AG04450 (cell line): ENCODE results near the gene LAMA2. TPM values are rescaled to one million over a fixed set of nuclear protein-coding genes. Genes with fewer than 3 reads are reported as not detected.

Source experiments
- CTCF ChIA-PET: fragments of 300-600, 350-600 bp; formaldehyde crosslinking; extraction: SDS; loops from one replicate; lab custom pipeline; 2022; ENCODE audit warnings: antibody characterized with exemption, inconsistent platforms; lab: Charles Lee
- POLR2A ChIA-PET: fragments of 350-600 bp; formaldehyde crosslinking; extraction: SDS; loops from one replicate; lab custom pipeline; 2021; ENCODE audit warnings: antibody characterized with exemption, inconsistent platforms; lab: Yijun Ruan, JAX
- DNase-seq: peaks from one replicate; pipeline ENCODE4 v3.0.0-alpha.2; 2011; ENCODE audit warnings: low read depth, low spot score
- H3K27ac ChIP-seq: one replicate; pipeline ENCODE4 v1.5.1; 2012; ENCODE audit warnings: low read depth, low read length, control low read depth
- H3K27me3 ChIP-seq: one replicate; pipeline ENCODE4 v1.6.0; 2012; ENCODE audit warnings: low read length; ENCODE audit not compliant: control insufficient read depth, insufficient read depth
- H3K4me3 ChIP-seq: 2 replicates; pipeline ENCODE4 v1.5.1; 2011; ENCODE audit warnings: mild to moderate bottlenecking, low read depth, low read length, control low read depth
- H3K9me3 ChIP-seq: 2 replicates; pipeline ENCODE4 v1.5.1; 2012; ENCODE audit warnings: low read length; ENCODE audit not compliant: control insufficient read depth, insufficient read depth
- polyA plus RNA-seq: library from polyadenylated mRNA; depleted of rRNA; stranded (reverse); fragments of >200 nt; gene quantifications from 2 replicates; pipeline ENCODE4 v1.2.3, GENCODE V29; 2011
- TF ChIP-seq, protein P1 (sequence below): IDR thresholded peaks from 2 replicates; pipeline ENCODE4 v1.5.1; 2011; ENCODE audit warnings: low read depth, low read length, control low read depth, inconsistent platforms

Gene LAMA2
- polyA plus RNA-seq, 1 experiment = 33.0 TPM

- TF ChIP-seq, protein P1, sequence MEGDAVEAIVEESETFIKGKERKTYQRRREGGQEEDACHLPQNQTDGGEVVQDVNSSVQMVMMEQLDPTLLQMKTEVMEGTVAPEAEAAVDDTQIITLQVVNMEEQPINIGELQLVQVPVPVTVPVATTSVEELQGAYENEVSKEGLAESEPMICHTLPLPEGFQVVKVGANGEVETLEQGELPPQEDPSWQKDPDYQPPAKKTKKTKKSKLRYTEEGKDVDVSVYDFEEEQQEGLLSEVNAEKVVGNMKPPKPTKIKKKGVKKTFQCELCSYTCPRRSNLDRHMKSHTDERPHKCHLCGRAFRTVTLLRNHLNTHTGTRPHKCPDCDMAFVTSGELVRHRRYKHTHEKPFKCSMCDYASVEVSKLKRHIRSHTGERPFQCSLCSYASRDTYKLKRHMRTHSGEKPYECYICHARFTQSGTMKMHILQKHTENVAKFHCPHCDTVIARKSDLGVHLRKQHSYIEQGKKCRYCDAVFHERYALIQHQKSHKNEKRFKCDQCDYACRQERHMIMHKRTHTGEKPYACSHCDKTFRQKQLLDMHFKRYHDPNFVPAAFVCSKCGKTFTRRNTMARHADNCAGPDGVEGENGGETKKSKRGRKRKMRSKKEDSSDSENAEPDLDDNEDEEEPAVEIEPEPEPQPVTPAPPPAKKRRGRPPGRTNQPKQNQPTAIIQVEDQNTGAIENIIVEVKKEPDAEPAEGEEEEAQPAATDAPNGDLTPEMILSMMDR = no peak
Measured at GRCh38 chr6:128863983-128864382, 19.0 kb upstream of the LAMA2 start.

GRCh38 chr6:128870746-128871145 lies 12.2 kb upstream of the LAMA2 start:
- POLR2A ChIA-PET = no interaction called here
- H3K27me3 ChIP-seq = no peaks in the 10 kb centered on the region
- DNase-seq = no peak
- TF ChIP-seq, protein P1 = no peak
- no peak overlapping the region for H3K4me3 ChIP-seq
- CTCF ChIA-PET = no interaction called here
- no peaks in the 10 kb centered on the region for H3K9me3 ChIP-seq
- no peak overlapping the region for H3K27ac ChIP-seq

More at GRCh38 chr6:128863983-128864382, 19.0 kb upstream of the LAMA2 start:
- ChIA-PET POLR2A (no interaction called here), CTCF (no interaction called here)
- Histone ChIP-seq H3K27me3 (no peaks in the 10 kb centered on the region), H3K4me3 (no peak overlapping the region), H3K9me3 (no peaks in the 10 kb centered on the region), H3K27ac (no peak overlapping the region)
- no peak for DNase-seq

GRCh38 chr6:128874863-128875262 lies 8.1 kb upstream of the LAMA2 start:
- H3K27me3 ChIP-seq = no peaks in the 10 kb centered on the region
- H3K27ac ChIP-seq = no peak overlapping the region
- H3K4me3 ChIP-seq = no peak overlapping the region
- no peak for DNase-seq
- ChIA-PET POLR2A (no interaction called here), CTCF (no interaction called here)
- H3K9me3 ChIP-seq = no peaks in the 10 kb centered on the region
- TF ChIP-seq, protein P1 = no peak

GRCh38 chr6:128882560-128882959 lies 378 bp upstream of the LAMA2 start:
- POLR2A ChIA-PET = interaction anchor here (0.7 kb wide), 1 partner anchor 9 kb away, joined by 3 read pairs; no protein-coding TSS in a partner anchor
- Histone ChIP-seq H3K27ac (no peak overlapping the region), H3K9me3 (no peaks in the 10 kb centered on the region), H3K27me3 (no peaks in the 10 kb centered on the region), H3K4me3 (peak overlapping the region; percentile 71)
- TF ChIP-seq, protein P1 = no peak
- CTCF ChIA-PET = interaction anchor here (0.7 to 1.0 kb wide), 5 partner anchors 9 to 74 kb away, joined by 3 to 6 read pairs (median 3); no protein-coding TSS in a partner anchor
- no peak for DNase-seq

GRCh38 chr6:128883906-128884305 lies 968 bp downstream of the LAMA2 start:
- POLR2A ChIA-PET = interaction anchor here (0.7 kb wide), 1 partner anchor 364 kb away, joined by 3 read pairs; the partner anchor contains the start of gene PTPRK
- H3K27me3 ChIP-seq = no peaks in the 10 kb centered on the region
- DNase-seq = no peak
- CTCF ChIA-PET = interaction anchor here (1.1 to 1.8 kb wide), 3 partner anchors 140 to 487 kb away, joined by 3 to 5 read pairs (median 4); no protein-coding TSS in a partner anchor
- TF ChIP-seq, protein P1 = no peak
- H3K4me3 ChIP-seq = peak overlapping the region; percentile 40
- H3K9me3 ChIP-seq = no peaks in the 10 kb centered on the region
- no peak overlapping the region for H3K27ac ChIP-seq
